ENCODE measurements around the gene KNOP1.
"Not testable (repeated sequence)": the region's sequence is repeated elsewhere in the genome, so short reads cannot be mapped to it uniquely, and the experiment has no call there.

The KNOP1 gene

GRCh38 chr16:19737306-19738038, 19.4 kb upstream of the KNOP1 start:
- DNase-seq = no peak

- no peak for DNase-seq
These were observed 17.2 kb upstream of the KNOP1 start for GRCh38 chr16:19735074-19735867.

- DNase-seq = no peak
These were observed 15.5 kb upstream of the KNOP1 start for GRCh38 chr16:19733551-19733950.

GRCh38 chr16:19728636-19728965, 10.6 kb upstream of the KNOP1 start:
- DNase-seq = no peak

- no peak for DNase-seq
These were observed 5.0 kb upstream of the KNOP1 start for GRCh38 chr16:19722981-19723380.

- no peak for DNase-seq
These were observed 4.4 kb upstream of the KNOP1 start for GRCh38 chr16:19722269-19722952.

- DNase-seq = no peak
These were observed 568 bp upstream of the KNOP1 start for GRCh38 chr16:19718624-19718965.

GRCh38 chr16:19717314-19717713, 713 bp downstream of the KNOP1 start:
- no peak for DNase-seq

- not testable (repeated sequence) for DNase-seq
These were observed 1.3 kb downstream of the KNOP1 start for GRCh38 chr16:19716728-19717127.

- no peak for DNase-seq
These were observed 1.8 kb downstream of the KNOP1 start for GRCh38 chr16:19716183-19716582.

GRCh38 chr16:19715566-19715965, 2.5 kb downstream of the KNOP1 start:
- no peak for DNase-seq

- no peak for DNase-seq
These were observed 4.3 kb downstream of the KNOP1 start for GRCh38 chr16:19713697-19714096.

- DNase-seq = no peak
These were observed 5.5 kb downstream of the KNOP1 start for GRCh38 chr16:19712418-19713058.

GRCh38 chr16:19711643-19712042, 6.4 kb downstream of the KNOP1 start:
- DNase-seq = no peak

- DNase-seq = no peak
These were observed 7.0 kb downstream of the KNOP1 start for GRCh38 chr16:19710991-19711545.

- no peak for DNase-seq
These were observed 7.7 kb downstream of the KNOP1 start for GRCh38 chr16:19710191-19710908.

- DNase-seq = no peak
These were observed 8.5 kb downstream of the KNOP1 start for GRCh38 chr16:19709381-19710136.

- no peak for DNase-seq
These were observed 9.5 kb downstream of the KNOP1 start for GRCh38 chr16:19708296-19709205.

- no peak for DNase-seq
These were observed 10.3 kb downstream of the KNOP1 start for GRCh38 chr16:19707569-19708295.

GRCh38 chr16:19706846-19707245, 11.2 kb downstream of the KNOP1 start:
- DNase-seq = no peak

Measured in activated naive CD4-positive, alpha-beta T cell treated with Interleukin-2 at 50 U/mL for 16 hours (primary cell).